ENCODE data around the gene TAF5.

- TF ChIP-seq CTCF (conservative IDR thresholded peaks at IDR 0.05; ENCODE audit: low read depth, low read length) (no peak), SMC3 (IDR thresholded peaks at IDR 0.05; ENCODE audit: low read depth, low read length) (no peak), RFX5 (IDR thresholded peaks at IDR 0.05; ENCODE audit: low read depth, low read length) (no peak), POLR2A (IDR thresholded peaks at IDR 0.05; ENCODE audit: low read depth, low read length) (no peak), BHLHE40 (IDR thresholded peaks at IDR 0.05; ENCODE audit: low read depth, low read length) (no peak), CEBPB (IDR thresholded peaks at IDR 0.05; ENCODE audit: low read depth, low read length) (no peak), MAZ (IDR thresholded peaks at IDR 0.05; ENCODE audit: borderline replicate concordance, low read depth, low read length) (no peak), USF2 (IDR thresholded peaks at IDR 0.05; ENCODE audit: low read depth, low read length) (no peak), ELK1 (IDR thresholded peaks at IDR 0.05; ENCODE audit: borderline replicate concordance, low read depth, low read length) (no peak), CHD1 (IDR thresholded peaks at IDR 0.05; ENCODE audit: low read depth, low read length) (no peak), RCOR1 (IDR thresholded peaks at IDR 0.05; ENCODE audit: insufficient replicate concordance, low read length) (no peak), RAD21 (IDR thresholded peaks at IDR 0.05; ENCODE audit: low read length) (no peak), MXI1 (IDR thresholded peaks at IDR 0.05; ENCODE audit: borderline replicate concordance, low read depth, low read length) (no peak), MAFK (IDR thresholded peaks at IDR 0.05; ENCODE audit: low read depth, low read length) (peak; percentile 43; the same call in 1 of the 2 replicates)
These were observed 31.4 kb upstream of the TAF5 start for GRCh38 chr10:103336370-103336769.

Data from IMR-90 (cell line).